K562 (cell line): ENCODE measurements around the gene UNC13A. TPM values are rescaled to one million over a fixed set of nuclear protein-coding genes. Genes with fewer than 3 reads are reported as not detected.

ENCODE experiments used
- ATF7 ChIP-seq: fragments of 450-650 bp; IDR thresholded peaks from 2 replicates; pipeline ENCODE4 v1.7.1; 2014; ENCODE audit warnings: mild to moderate bottlenecking, moderate library complexity
- BRD4 ChIP-seq: fragments of 200-600 bp; sonication (generic); IDR thresholded peaks from 2 replicates; pipeline ENCODE4 v1.6.1; 2017; ENCODE audit warnings: inconsistent platforms
- CHD2 ChIP-seq: IDR thresholded peaks from 2 replicates; pipeline ENCODE4 v1.6.1; 2011; ENCODE audit warnings: low read depth, low read length
- ELF4 ChIP-seq: fragments of 450-650 bp; formaldehyde crosslinking; IDR thresholded peaks from 2 replicates; pipeline ENCODE4 v1.4.0; 2022; ENCODE audit warnings: missing genetic modification characterization
- FUS ChIP-seq: fragments of 200-400 bp; formaldehyde crosslinking; optimal IDR thresholded peaks from 2 replicates; pipeline ENCODE3; 2017; ENCODE audit warnings: low read depth, low read length
- GABPA ChIP-seq: fragments of 200-800 bp; sonication (Bioruptor generic); conservative IDR thresholded peaks from 2 replicates; pipeline ENCODE4 v1.6.1; 2016; ENCODE audit warnings: low read depth, missing genetic modification characterization, missing compliant biosample characterization
- HIVEP1 ChIP-seq: fragments of 250-450 bp; sonication (Bioruptor Pico); IDR thresholded peaks from 2 replicates; pipeline ENCODE4 v1.4.0; 2020; ENCODE audit warnings: mild to moderate bottlenecking
- HNRNPUL1 ChIP-seq: fragments of 200-400 bp; formaldehyde crosslinking; IDR thresholded peaks from 2 replicates; pipeline ENCODE4 v1.6.1; 2017; ENCODE audit warnings: low read length
- MBD2 ChIP-seq: sonication (generic); IDR thresholded peaks from 2 replicates; pipeline ENCODE4 v1.6.1; 2016; ENCODE audit warnings: low read depth, borderline replicate concordance
- MTA1 ChIP-seq: fragments of 450-650 bp; IDR thresholded peaks from 2 replicates; pipeline ENCODE4 v1.6.1; 2017; ENCODE audit warnings: borderline replicate concordance
- NBN ChIP-seq: fragments of 450-650 bp; IDR thresholded peaks from 2 replicates; pipeline ENCODE4 v1.6.1; 2016; ENCODE audit warnings: low read depth, mild to moderate bottlenecking
- NRF1 ChIP-seq, 2 experiments: fragments of 450-650 bp; IDR thresholded peaks in 1 of 2; conservative IDR thresholded peaks in 1 of 2; 2 replicates each; pipeline ENCODE4 v1.6.1; 2014; ENCODE audit warnings: mild to moderate bottlenecking in 2 of 2
- OTX1 ChIP-seq: fragments of 450-650 bp; formaldehyde crosslinking; IDR thresholded peaks from 2 replicates; pipeline ENCODE4 v1.4.0; 2022; ENCODE audit warnings: mild to moderate bottlenecking
- PHF8 ChIP-seq: fragments of 200-600 bp; sonication (generic); IDR thresholded peaks from 2 replicates; pipeline ENCODE4 v1.6.1; 2012; ENCODE audit warnings: mixed run types, mild to moderate bottlenecking, inconsistent platforms, low read length, moderate library complexity, borderline replicate concordance
- PYGO2 ChIP-seq: fragments of 450-650 bp; IDR thresholded peaks from 2 replicates; pipeline ENCODE4 v1.6.1; 2016; ENCODE audit warnings: mild to moderate bottlenecking, missing genetic modification characterization, moderate library complexity, missing compliant biosample characterization
- RBM25 ChIP-seq: fragments of 200-400 bp; formaldehyde crosslinking; IDR thresholded peaks from 2 replicates; pipeline ENCODE4 v1.6.1; 2018; ENCODE audit warnings: low read length, low read depth, moderate library complexity; ENCODE audit not compliant: severe bottlenecking
- SRSF1 ChIP-seq: fragments of 200-400 bp; formaldehyde crosslinking; IDR thresholded peaks from 2 replicates; pipeline ENCODE4 v1.6.1; 2017; ENCODE audit warnings: mild to moderate bottlenecking, low read depth, low read length, moderate library complexity
- TAF7 ChIP-seq: fragments of 450-650 bp; IDR thresholded peaks from 2 replicates; pipeline ENCODE4 v1.6.1; 2016; ENCODE audit warnings: missing genetic modification characterization, missing compliant biosample characterization
- ZNF561 ChIP-seq: fragments of 450-650 bp; formaldehyde crosslinking; conservative IDR thresholded peaks from 2 replicates; pipeline ENCODE4 v1.4.0; 2020; ENCODE audit warnings: mild to moderate bottlenecking, moderate library complexity
- ZNF830 ChIP-seq: fragments of 250-450 bp; sonication (Bioruptor Pico); IDR thresholded peaks from 2 replicates; pipeline ENCODE4 v1.5.0; 2021; ENCODE audit warnings: mild to moderate bottlenecking
- polyA plus RNA-seq, 8 experiments: library from polyadenylated mRNA; depleted of rRNA in 4 of 8; stranded (reverse) in 5 of 8; unstranded in 3 of 8; fragments of >200 nt; fragmentation: Nextera tagmentation in 2 of 8; fragmentation: Illumina TruSeq in 1 of 8; extraction: Ambion mirVana in 2 of 8; extraction: Trizol in 1 of 8; gene quantifications; 2 replicates each; pipeline versions ENCODE4 v1.2.1 to v1.2.3, GENCODE V29; 2011 to 2014; ENCODE audit warnings: inconsistent platforms in 1 of 8, missing spikeins in 1 of 8
- total RNA-seq, 7 experiments: library from RNA; depleted of rRNA in 6 of 7; stranded (reverse); fragments of >200 nt in 6 of 7; fragmentation: Illumina TruSeq in 2 of 7; extraction: Trizol in 2 of 7; gene quantifications; 2 replicates each; pipeline versions ENCODE4 v1.2.1 to v1.2.3, GENCODE V29; 2011 to 2021; ENCODE audit warnings: low replicate concordance in 1 of 7
- TF ChIP-seq, protein P1 (sequence below): fragments of 250-450 bp; sonication (Bioruptor Pico); IDR thresholded peaks from 2 replicates; pipeline ENCODE4 v1.5.0; 2020; ENCODE audit warnings: mild to moderate bottlenecking
- TF ChIP-seq, protein P2 (sequence below), 2 experiments: fragments of 450-650 bp in 1 of 2; sonication (generic) in 1 of 2; formaldehyde crosslinking in 1 of 2; IDR thresholded peaks in 1 of 2; conservative IDR thresholded peaks in 1 of 2; 2 replicates each; pipeline versions ENCODE4 v1.6.1 to v1.8.1; 2016 to 2023; ENCODE audit warnings: mild to moderate bottlenecking in 2 of 2, moderate library complexity in 2 of 2, inconsistent platforms in 1 of 2, missing genetic modification reagents in 1 of 2
- TF ChIP-seq, protein P3 (sequence below), 2 experiments: IDR thresholded peaks; 2 replicates each; pipeline ENCODE4 v1.6.1; 2011; ENCODE audit warnings: borderline replicate concordance in 1 of 2, control low read depth in 1 of 2, low read depth in 1 of 2, low read length in 1 of 2, mild to moderate bottlenecking in 1 of 2, mixed read lengths in 1 of 2, moderate library complexity in 1 of 2; ENCODE audit not compliant: insufficient read depth in 1 of 2, insufficient read length in 1 of 2, poor library complexity in 1 of 2, severe bottlenecking in 1 of 2; ENCODE audit errors: extremely low read depth in 1 of 2
- TF ChIP-seq, protein P4 (sequence below): fragments of 250-450 bp; sonication (Bioruptor Pico); IDR thresholded peaks from 2 replicates; pipeline ENCODE4 v1.6.1; 2021; ENCODE audit warnings: mild to moderate bottlenecking

Gene UNC13A
- total and polyA plus RNA-seq, 9 of the 15 experiments (the other 6 are each of a cell fraction or from before 2014, with no cell fraction given), result 0.03 to 1.0 (median 0.25) TPM

DNA sequence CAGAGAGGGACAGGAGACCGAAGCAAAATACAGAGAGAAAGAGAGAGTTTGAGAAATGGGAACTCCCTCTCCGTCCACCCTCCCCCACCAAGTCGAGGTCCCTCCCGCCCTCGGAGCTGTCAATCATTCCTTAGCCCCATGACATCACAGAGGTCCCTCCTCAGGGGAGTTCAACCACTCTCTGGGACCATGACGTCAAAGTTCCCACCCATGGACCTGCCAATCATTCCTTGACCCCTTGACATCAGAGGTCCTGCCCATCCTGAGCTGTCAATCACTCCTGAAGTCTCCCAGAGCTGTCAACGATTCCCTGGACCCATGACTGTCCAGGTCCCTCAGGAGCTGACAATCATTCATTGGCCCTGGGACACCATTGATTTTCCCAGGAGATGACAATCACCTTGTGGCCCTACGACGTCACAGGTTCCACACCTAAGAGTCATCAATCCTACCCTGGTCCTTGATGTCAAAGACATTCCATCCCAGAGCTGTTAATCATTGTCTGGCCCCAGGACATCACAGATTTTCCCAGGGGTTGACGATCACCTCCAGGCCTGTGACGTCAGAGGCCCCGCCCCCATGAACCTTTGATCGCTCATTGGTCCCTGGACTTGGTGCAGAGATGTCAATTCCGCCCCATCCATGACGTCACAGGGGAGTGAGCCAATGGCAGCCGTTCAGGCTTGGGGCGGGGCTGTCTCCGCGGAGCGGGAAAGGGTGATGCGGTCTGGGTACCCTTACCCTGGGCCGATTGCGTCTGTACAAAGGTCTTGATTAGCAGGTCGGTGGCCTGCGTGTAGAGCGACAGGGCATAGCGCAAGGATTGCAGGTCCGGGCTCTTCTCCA is 71.0 kb downstream of the UNC13A start (continued):
- TF ChIP-seq PYGO2 (tag) (no peak), SRSF1 (no peak), OTX1 (no peak), MBD2 (peak; percentile 78), HNRNPUL1 (no peak), NBN (peak; percentile 100), HIVEP1 (no peak), MTA1 (0 out of 2 replicates have a peak, but pooled peaks have one; percentile 51), ZNF561 (CRISPR knock-in tag) (no peak), RBM25 (peak; percentile 51), BRD4 (no peak), PHF8 (no peak), NRF1 (conservative IDR thresholded peaks at IDR 0.05 in 1 of 2, IDR thresholded peaks at IDR 0.05 in 1 of 2) (peak in 1 of 2 experiments; percentile 30; a peak in 3 of 4 replicates), ZNF830 (CRISPR knock-in tag) (no peak), TAF7 (no peak), ELF4 (CRISPR knock-in tag) (no peak), ATF7 (peak; percentile 98), FUS (no peak), CHD2 (peak; percentile 58; the same call in 1 of the 2 replicates), GABPA (no peak)
- TF ChIP-seq, protein P1, sequence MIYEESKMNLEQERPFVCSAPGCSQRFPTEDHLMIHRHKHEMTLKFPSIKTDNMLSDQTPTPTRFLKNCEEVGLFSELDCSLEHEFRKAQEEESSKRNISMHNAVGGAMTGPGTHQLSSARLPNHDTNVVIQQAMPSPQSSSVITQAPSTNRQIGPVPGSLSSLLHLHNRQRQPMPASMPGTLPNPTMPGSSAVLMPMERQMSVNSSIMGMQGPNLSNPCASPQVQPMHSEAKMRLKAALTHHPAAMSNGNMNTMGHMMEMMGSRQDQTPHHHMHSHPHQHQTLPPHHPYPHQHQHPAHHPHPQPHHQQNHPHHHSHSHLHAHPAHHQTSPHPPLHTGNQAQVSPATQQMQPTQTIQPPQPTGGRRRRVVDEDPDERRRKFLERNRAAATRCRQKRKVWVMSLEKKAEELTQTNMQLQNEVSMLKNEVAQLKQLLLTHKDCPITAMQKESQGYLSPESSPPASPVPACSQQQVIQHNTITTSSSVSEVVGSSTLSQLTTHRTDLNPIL (CRISPR knock-in tag), result no peak
- TF ChIP-seq, protein P2, sequence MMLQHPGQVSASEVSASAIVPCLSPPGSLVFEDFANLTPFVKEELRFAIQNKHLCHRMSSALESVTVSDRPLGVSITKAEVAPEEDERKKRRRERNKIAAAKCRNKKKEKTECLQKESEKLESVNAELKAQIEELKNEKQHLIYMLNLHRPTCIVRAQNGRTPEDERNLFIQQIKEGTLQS (IDR thresholded peaks at IDR 0.05), result peak; percentile 97
- TF ChIP-seq, protein P2 (CRISPR knock-in tag; conservative IDR thresholded peaks at IDR 0.05), result no peak
- TF ChIP-seq, protein P3, sequence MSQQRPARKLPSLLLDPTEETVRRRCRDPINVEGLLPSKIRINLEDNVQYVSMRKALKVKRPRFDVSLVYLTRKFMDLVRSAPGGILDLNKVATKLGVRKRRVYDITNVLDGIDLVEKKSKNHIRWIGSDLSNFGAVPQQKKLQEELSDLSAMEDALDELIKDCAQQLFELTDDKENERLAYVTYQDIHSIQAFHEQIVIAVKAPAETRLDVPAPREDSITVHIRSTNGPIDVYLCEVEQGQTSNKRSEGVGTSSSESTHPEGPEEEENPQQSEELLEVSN (IDR thresholded peaks at IDR 0.05; ENCODE audit: borderline replicate concordance in 1 of 2, extremely low read depth in 1 of 2, insufficient read depth in 1 of 2, insufficient read length in 1 of 2, low read depth in 1 of 2, low read length in 1 of 2, poor library complexity in 1 of 2, severe bottlenecking in 1 of 2), result peak; percentile 8 to 65
- TF ChIP-seq, protein P4, sequence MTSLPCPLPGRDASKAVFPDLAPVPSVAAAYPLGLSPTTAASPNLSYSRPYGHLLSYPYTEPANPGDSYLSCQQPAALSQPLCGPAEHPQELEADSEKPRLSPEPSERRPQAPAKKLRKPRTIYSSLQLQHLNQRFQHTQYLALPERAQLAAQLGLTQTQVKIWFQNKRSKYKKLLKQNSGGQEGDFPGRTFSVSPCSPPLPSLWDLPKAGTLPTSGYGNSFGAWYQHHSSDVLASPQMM (CRISPR knock-in tag), result no peak
